HG03066 (cell line): ENCODE results near the gene APOOL.
"Not testable (repeated sequence)": the region's sequence is repeated elsewhere in the genome, so short reads cannot be mapped to it uniquely, and the experiment has no call there.

ENCODE experiments used
- ATAC-seq: cut with Tn5 transposase; IDR thresholded peaks from one replicate; pipeline ENCODE4 v1.9.1; 2021; ENCODE audit warnings: low read depth; ENCODE audit not compliant: unreplicated experiment

APOOL gene

GRCh38 chrX:85003655-85004244, at the start of gene APOOL:
TSS of gene APOOL (plus strand) at chrX:85003877. CDS start at chrX:85003913, 36 bp downstream.
- peak; percentile 96 for ATAC-seq

DNA sequence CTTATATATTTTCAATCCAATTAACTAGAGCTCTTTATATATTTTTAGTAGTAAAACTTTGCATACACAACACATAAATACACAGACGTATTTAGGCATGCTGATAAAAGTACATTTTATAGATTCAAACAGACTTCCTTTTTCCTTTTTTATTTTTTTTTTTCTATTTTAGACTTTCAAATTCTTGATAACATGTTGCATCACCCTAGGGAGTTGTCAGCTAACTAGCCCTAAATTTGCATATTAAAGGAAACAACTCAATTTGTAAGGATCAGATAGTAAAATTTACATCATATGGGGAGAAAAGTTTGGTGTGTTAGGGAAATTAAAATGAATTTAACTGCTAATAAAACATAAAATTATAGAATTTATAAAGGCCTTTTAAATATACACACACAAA, 47.4 kb upstream of the APOOL start:
- no peak for ATAC-seq

GRCh38 chrX:84974803-84975202, 28.9 kb upstream of the APOOL start:
- ATAC-seq = no peak

DNA sequence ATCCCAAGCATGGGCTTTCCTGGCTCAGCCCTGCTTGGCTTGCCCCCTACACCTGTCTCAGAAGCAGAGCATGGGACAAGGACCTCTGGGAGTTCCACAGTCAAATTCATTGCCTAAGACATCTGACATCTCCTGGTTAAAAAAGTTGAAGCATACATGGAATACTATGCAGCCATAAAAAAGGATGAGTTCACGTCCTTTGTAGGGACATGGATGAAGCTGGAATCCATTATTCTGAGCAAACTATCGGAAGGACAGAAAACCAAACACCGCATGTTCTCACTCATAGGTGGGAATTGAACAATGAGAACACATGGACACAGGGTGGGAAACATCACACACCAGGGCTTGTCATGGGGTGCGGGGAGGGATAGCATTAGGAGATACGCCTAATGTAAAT, 11.9 kb upstream of the APOOL start:
- ATAC-seq = not testable (repeated sequence)

DNA sequence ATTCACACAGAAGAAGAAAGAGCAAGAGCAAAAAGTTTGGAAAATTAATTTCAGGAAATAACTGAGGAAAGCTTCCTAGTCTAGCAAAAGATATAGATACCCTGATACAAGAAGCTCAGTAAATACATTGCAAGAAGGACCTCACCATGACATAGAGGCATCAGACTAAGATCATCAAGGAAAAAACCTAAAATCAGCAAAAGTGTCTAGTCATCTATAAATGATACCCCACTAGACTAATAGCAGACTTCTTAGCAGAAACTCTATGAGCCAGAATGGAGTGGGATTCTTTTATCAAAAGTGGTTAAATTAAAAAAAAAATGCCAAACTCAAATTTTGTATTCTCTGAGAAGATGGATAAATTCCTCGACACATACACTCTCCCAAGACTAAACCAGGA, 10.5 kb upstream of the APOOL start:
- no peak for ATAC-seq

DNA sequence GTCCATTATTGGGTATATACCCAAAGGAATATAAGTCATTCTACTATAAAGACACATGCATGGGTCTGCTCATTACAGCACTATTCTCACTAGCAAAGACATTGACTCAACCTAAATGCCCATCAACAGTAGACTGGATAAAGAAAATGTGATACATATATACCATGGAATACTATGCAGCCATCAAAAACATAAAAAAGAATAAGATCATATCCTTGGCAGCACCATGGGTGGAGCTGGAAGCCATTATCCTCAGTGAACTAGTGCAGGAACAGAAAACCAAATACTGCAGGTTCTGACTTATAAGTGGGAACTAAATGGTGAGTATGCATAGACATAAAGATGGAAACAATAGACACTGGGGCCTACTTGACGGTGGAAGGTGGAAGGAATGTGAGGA, 2.3 kb upstream of the APOOL start:
- ATAC-seq = no peak

GRCh38 chrX:85004255-85004654, 578 bp downstream of the APOOL start:
- peak; percentile 1 for ATAC-seq

- ATAC-seq = no peak
Observed at GRCh38 chrX:85012098-85012497, 8.4 kb downstream of the APOOL start.

GRCh38 chrX:85015351-85015750, 11.7 kb downstream of the APOOL start:
- ATAC-seq = not testable (repeated sequence)

DNA sequence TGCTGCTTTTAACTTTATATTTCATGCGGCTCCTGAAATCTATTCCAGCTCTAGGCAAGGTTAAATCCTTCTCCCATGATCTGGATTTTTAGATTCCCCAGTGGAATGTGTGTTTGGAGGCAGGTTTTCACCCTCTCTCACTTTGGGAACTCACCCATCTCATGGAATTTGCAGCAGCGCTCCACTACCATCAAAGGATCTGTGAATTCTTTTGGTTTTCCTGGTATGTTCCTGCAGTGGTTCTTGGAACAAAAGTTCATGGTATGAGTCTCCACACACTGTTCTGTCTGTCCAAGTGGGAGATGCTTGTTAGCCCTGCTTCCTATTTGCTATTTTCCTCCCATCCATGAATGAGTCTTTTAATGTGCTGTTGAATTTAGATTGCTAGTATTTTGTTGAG, 14.0 kb downstream of the APOOL start:
- no peak for ATAC-seq

DNA sequence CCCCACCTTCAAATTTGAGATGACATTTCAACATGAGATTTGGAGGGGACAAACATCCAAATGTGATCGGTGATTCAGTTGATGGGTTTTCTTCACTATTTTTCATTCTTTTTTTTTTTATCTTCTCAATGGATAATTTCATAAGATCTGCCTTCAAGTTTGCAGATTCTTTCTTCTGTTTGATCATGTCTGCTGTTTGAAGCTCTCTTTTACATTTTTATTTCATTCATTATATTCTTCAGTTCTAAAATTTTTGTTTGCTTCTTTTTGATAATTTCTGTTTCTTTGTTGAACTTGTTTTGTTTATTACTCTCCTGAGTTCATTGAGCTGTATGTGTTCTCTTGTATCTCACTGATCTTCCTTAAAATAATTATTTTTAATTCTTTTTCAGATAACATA, 14.8 kb downstream of the APOOL start:
- no peak for ATAC-seq

DNA sequence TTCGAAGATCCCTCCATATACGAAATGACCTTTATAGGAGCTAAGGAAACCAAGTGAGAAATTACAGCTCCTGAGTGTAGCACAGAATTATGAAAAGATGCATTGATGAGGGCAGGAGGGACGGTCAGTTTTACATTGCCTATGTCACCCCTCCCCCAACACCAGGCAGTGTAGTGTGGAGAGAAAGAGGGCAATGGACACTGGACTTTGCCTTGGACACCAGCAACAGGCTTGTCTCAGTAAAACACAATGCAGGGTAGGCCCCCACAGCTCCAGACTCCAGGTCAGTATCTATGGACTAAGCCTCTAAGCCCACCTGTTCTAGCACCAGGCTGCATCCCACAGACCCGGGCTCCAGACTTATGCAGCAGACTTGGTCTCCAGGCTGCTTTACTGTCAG, 16.5 kb downstream of the APOOL start:
- no peak for ATAC-seq

DNA sequence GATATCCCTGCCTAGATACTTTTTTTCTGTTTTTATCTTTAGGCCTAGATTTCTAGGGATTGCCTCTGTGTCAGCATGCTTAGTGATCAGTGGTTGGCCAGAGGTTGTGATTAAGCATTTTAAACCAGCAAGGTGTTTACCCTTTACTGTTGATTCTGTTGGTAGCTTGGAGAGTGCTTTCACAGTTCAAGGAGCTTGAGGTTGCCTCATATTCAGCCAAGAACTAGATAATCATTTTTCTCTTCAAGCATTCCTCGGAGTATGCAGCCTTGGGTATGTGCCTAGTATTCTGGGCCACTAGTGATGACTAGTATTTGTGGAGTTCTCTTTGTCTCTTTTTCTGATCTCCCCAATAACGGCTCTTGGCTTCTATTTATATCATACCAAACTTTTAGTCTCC, 20.4 kb downstream of the APOOL start:
- no peak for ATAC-seq

DNA sequence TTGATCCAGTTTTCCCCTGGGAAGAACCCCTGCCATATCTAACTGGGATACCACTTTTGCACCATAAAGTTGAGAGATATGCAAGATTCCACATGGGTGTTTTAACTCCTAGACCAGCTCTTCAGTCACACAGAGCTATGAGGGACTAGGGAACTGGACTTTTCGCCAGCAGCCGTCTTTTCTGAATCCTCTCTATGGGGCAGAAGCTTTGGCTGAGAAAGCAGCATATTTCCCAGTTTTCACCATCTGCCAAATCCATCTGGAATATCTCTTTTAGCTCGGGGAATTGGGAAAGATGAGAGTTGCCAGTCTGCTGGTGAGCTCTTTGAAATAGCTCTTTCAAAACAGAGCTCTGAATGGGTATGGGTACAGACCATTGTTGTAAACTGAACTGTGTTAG, 20.9 kb downstream of the APOOL start:
- no peak for ATAC-seq

DNA sequence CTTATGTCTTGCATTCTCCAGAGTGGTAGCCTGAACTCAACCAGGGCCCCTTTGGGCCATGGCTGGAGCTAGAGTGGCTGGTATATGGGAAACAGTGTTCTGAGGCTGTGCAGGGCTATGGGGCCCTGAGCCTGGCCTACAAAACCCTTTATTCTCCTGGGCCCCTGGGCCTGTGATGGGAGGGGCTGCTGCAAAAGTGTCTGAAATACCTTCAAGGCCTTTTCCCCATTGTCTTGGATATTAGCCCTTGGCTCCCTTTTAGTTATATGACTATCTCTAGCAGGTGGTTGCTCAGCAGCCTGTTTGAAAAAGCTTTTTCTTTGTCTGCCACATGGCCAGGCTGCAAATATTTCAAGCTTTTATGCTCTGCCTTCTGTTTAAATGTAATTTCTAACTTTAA, 22.5 kb downstream of the APOOL start:
- ATAC-seq = no peak

GRCh38 chrX:85029043-85029442, 25.4 kb downstream of the APOOL start:
- ATAC-seq = no peak

DNA sequence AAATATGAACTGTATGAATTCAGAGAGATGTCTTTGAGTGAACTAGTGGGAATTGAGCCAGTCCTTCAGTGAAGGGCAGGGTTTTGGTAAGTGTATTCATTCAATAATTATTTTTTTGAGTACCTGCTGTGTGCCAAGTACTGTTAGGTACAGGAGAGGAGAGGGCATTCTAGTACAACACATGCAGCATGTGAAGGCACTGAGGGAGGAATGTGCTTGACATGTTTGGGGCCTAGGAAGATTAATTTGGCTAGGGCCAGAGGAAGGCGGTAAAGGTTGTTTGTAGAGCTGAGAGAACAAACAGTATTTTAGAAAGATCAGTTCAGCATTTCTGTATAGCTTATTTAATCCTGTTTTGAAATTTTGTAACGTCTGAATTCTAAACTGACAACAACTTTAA, 27.8 kb downstream of the APOOL start:
- no peak for ATAC-seq

GRCh38 chrX:85037114-85037513, 33.4 kb downstream of the APOOL start:
- ATAC-seq = no peak

GRCh38 chrX:85051627-85052026, 48.0 kb downstream of the APOOL start:
- ATAC-seq = no peak

GRCh38 chrX:85052205-85052604, 48.5 kb downstream of the APOOL start:
- no peak for ATAC-seq

DNA sequence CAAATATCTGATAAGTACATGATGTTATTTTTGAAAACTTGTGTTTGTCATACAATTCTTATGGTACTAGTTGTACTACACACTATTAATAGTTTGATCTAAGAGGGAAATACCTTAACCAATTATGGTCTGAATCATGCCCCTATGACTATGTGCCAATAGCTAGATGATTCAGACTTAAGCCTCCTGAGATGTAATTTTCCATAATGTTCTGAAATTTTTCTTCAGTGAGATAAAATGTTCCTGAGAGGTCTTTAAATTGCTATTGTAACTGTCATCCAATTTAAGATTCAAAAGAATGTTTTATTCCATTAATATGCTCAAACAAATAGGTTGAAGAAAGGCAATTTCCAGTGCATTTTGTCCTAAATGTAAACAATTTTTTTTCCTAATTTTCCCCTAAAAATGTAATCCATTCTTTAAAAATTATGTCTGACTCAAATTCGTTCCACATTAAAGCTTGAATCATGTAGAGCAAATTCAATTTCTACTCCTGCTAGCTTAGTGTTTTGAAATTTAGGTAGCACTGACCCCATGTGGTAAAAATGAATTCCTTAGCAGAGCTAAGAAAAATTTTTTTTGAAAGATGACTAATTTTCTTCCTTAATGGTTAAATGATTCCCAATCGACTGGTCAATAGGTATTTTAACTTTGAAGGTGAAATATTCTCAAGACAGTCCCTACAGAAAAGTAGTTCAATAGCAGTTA, 49.1 kb downstream of the APOOL start:
- no peak for ATAC-seq

DNA sequence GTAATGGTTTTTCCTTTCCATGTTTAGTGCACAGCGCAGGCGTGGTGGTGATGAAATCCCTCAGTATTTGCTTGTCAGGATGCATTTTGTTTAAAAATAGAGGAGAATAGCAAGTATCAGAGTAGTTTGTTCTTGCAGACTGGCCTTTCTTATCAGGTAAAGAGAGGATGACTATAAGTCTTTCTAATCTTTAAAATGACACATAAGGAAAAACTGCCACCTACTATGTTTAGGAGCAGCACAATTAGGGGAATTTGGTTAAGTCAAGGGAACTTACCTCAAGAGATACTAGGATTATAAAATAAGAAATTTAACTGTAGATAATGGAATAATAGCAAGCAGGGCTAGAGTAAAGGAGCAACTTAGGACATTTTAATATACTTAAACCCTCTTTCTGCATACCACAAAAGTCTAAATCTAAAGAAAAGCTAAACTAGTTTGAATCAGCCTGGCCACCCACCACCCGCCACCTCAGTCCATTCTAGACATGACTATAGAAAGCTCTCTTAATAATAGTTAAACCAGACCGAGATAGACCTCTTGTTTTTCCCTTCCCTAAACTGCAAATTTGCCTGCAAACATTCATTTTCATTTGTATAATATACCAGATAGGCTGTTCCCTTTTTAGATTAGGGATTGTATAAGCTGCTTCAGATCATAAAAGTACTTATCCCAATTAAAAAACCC, 62.0 kb downstream of the APOOL start:
- ATAC-seq = no peak
